Thyroid gland (tissue), 4 donors: ENCODE data around the gene ABHD12. TPM values are rescaled to one million over a fixed set of nuclear protein-coding genes. Genes with fewer than 3 reads are reported as not detected.

ENCODE experiments used
- DNase-seq, 2 donors: peaks; one replicate each; pipeline ENCODE4 v3.0.0-alpha.2; 2019
- H3K27ac ChIP-seq, 3 donors: fragments of 200-600 bp; sonication (generic); 1 replicate in 2 of 3; 2 replicates in 1 of 3; pipeline ENCODE4 v1.5.1; 2016 to 2019; ENCODE audit warnings: mild to moderate bottlenecking in 1 of 3, moderate library complexity in 1 of 3
- H3K27me3 ChIP-seq: fragments of 200-600 bp; sonication (generic); one replicate; pipeline ENCODE4 v1.5.1; 2019
- H3K36me3 ChIP-seq, 2 donors: fragments of 200-600 bp; sonication (generic); one replicate each; pipeline ENCODE4 v1.5.1; 2016 to 2019
- H3K4me1 ChIP-seq, 2 donors: fragments of 200-600 bp; sonication (generic); one replicate each; pipeline ENCODE4 v1.5.1; 2017 to 2019
- H3K4me3 ChIP-seq, 3 donors: fragments of 200-600 bp; sonication (generic); replicated peaks in 1 of 3; 1 replicate in 2 of 3; 2 replicates in 1 of 3; pipeline ENCODE4 v1.5.1; 2016; ENCODE audit warnings: mild to moderate bottlenecking in 1 of 3
- H3K9me3 ChIP-seq: fragments of 200-600 bp; sonication (generic); one replicate; pipeline ENCODE4 v1.5.1; 2017
- POLR2A ChIP-seq, 2 donors: fragments of 450-650 bp; IDR thresholded peaks; one replicate each; pipeline ENCODE4 v1.6.1; 2017; ENCODE audit warnings: antibody characterized with exemption in 2 of 2, mild to moderate bottlenecking in 2 of 2, moderate library complexity in 1 of 2
- WGBS, 2 donors: methylation state at CpG; one replicate each; pipeline ENCODE4 v1.1.5; 2017; 5-methylcytosine and 5-hydroxymethylcytosine counted together
- intact Hi-C: fragments of 100-400 bp; cut with DNase I; formaldehyde crosslinking; loops from one replicate; pipeline ENCODE4 v1.15.1; 2023
- total RNA-seq, 4 donors: library from RNA; depleted of rRNA; stranded (reverse); fragments of >200 nt; gene quantifications; one replicate each; pipeline ENCODE4 v1.2.3, GENCODE V29; 2016
- TF ChIP-seq, protein P1 (sequence below), 6 experiments: fragments of 200-600 bp in 3 of 6; fragments of 450-650 bp in 3 of 6; sonication (generic) in 3 of 6; IDR thresholded peaks; one replicate each; pipeline ENCODE4 v1.5.1; 2016 to 2019; ENCODE audit warnings: antibody characterized with exemption in 6 of 6, mild to moderate bottlenecking in 2 of 6, inconsistent platforms in 1 of 6, moderate library complexity in 1 of 6

ABHD12 gene
- total RNA-seq, 4 donors from 2014 or later = 103 to 212 (median 179) TPM

DNA sequence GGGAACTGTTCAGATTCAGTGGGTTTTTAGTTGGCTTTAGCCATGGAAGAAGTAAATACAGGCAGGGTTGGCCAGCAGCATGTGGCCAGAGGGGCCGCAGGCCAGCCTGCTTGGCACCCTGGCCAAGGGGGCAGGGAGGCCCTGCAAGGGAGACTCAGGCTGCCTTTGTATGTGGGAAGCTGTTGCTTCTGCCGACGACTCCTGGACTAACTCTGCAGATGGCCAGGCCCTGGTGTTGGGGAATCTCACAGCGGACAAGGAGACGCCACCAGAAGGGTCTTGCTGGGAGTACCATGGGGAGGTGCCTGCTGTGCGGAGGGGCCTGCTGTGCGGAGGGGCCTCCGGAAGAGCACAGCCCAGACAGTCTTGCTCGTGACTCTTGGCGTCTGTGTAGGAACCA is 117.6 kb downstream of the ABHD12 start:
- peak in 1 of 2 donors; percentile 0 for DNase-seq
- TF ChIP-seq POLR2A (IDR thresholded peaks at IDR 0.05) = no peak
- TF ChIP-seq, protein P1, sequence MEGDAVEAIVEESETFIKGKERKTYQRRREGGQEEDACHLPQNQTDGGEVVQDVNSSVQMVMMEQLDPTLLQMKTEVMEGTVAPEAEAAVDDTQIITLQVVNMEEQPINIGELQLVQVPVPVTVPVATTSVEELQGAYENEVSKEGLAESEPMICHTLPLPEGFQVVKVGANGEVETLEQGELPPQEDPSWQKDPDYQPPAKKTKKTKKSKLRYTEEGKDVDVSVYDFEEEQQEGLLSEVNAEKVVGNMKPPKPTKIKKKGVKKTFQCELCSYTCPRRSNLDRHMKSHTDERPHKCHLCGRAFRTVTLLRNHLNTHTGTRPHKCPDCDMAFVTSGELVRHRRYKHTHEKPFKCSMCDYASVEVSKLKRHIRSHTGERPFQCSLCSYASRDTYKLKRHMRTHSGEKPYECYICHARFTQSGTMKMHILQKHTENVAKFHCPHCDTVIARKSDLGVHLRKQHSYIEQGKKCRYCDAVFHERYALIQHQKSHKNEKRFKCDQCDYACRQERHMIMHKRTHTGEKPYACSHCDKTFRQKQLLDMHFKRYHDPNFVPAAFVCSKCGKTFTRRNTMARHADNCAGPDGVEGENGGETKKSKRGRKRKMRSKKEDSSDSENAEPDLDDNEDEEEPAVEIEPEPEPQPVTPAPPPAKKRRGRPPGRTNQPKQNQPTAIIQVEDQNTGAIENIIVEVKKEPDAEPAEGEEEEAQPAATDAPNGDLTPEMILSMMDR (IDR thresholded peaks at IDR 0.05) = no peak
- Histone ChIP-seq H3K27me3 (no peaks in the 10 kb centered on the region), H3K4me1 (no peaks in the 10 kb centered on the region), H3K27ac (no peak overlapping the region), H3K9me3 (no peaks in the 10 kb centered on the region), H3K4me3 (no peak overlapping the region), H3K36me3 (peaks cover 56 to 66% of the 10 kb centered on the region in 2 donors)
- intact Hi-C loops = no loop called here
- 82 to 96% methylated on average over 3 to 10 of the region's 10 CpGs for WGBS, 2 donors

DNA sequence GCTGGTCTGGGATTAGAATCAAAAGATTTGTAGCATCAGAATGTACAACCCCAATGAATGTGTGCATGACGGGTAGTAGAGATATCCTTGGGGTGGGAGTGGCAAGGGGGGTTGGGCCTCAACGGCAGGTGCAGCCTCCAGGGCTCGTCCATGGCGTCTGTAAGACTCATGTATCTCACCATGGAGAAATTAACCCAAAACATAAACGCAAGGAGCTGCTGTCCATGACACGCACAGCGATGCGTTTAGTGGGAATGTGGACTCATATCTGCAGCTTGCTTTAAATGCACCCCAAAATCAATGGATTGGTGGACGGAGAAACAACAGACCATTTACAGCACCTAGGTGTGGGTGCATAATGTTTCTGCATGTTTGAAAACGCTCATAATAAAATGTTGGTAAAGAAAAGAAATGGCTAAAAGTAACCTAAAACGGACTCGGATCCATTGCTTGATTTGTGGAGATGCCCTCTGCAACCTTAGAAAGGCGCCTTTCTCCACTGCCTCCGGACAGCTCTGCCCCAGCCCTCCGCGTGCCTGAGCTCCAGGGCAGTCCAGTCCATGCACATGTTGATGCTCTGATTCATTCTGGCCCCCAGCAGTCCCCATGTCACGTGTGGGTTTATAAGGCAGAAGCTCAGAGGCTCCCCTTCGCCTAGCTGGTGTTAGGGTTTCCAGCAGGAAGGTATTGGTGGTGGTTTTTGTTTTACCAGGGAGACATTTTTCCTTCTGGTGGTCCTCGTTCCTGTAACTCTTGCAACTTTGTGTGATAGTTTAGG is 118.2 kb downstream of the ABHD12 start:
- Histone ChIP-seq H3K9me3 (no peaks in the 10 kb centered on the region), H3K4me3 (no peak overlapping the region), H3K27ac (no peak overlapping the region), H3K27me3 (no peaks in the 10 kb centered on the region), H3K4me1 (no peaks in the 10 kb centered on the region), H3K36me3 (peaks cover 54 to 59% of the 10 kb centered on the region in 2 donors)
- 93 to 95% methylated on average over 19 of the region's 19 CpGs for WGBS, 2 donors
- peak in 1 of 2 donors; percentile 1 for DNase-seq
- intact Hi-C loops = no loop called here
- TF ChIP-seq, protein P1 (IDR thresholded peaks at IDR 0.05) = no peak
- no peak for TF ChIP-seq POLR2A (IDR thresholded peaks at IDR 0.05)

DNA sequence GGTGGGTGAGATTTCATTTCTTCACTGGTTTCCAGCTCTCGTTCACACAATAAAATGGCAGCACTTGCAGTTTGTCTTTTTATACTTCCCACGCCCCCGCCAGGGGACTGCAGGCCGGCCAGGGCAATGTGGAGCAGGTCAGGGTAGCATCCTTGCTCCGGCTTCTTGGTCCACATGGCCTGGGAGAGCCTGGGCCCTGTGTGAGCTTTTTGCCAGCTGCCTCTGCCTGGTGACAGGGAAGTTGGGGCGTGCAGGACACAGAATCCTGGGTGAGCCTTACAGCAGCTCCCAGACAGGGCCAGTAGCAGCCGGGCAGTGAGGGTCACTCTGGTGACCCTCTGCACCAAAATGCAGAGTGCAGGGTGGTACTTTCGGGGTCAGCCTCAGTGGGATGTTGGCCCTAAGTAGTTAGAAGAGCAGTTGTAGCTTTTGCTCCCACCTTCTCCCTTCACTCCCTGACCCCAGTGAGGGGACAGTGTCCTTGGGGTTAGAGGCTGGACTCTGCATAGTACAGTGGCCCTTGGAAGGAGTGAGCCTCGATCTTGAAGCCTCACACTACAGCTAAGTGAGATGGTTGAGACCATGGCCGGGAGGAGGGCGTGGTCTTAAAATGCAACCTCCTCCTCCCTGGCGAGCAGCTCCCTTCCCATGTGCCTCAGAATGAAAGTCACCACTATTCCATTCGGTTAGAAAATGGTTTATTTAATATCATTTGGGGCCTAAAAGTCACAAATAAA is 119.0 kb downstream of the ABHD12 start:
- no peak overlapping the region for H3K27ac ChIP-seq

DNA sequence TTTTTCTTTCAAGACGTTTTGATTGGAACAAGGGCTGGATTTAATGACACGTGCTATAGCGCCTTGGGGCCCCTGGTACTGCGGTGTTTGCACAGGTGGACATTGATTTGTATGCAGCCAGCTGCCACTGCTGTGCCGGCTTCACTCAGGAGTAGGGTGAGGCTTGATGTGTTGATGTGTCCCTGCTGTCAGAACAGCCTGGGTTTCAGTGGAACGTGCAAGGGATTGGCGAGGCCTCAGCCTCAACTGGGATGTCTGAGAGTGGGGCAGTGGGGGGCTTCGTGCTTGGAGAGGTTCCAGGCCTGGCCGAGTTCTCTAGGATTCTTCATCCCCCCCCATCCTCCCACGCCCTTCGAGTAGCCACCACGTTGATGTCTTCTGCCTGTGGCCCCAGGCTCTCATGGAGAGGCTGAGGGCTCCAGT is 119.8 kb downstream of the ABHD12 start:
- H3K36me3 ChIP-seq = peaks cover 48 to 51% of the 10 kb centered on the region in 2 donors
- H3K27ac ChIP-seq = no peak overlapping the region
- WGBS, 2 donors = 92 to 93% methylated on average over 12 of the region's 12 CpGs
- no peaks in the 10 kb centered on the region for H3K9me3 ChIP-seq
- H3K27me3 ChIP-seq = no peaks in the 10 kb centered on the region
- H3K4me1 ChIP-seq = no peaks in the 10 kb centered on the region
- no peak for TF ChIP-seq POLR2A (IDR thresholded peaks at IDR 0.05)
- TF ChIP-seq, protein P1 (IDR thresholded peaks at IDR 0.05) = no peak
- peak; percentile 0 to 2 for DNase-seq
- H3K4me3 ChIP-seq = no peak overlapping the region
- intact Hi-C loops = no loop called here

More for the DNA sequence above, 119.0 kb downstream of the ABHD12 start:
- H3K4me1 ChIP-seq = no peaks in the 10 kb centered on the region
- peak; percentile 0 to 1 for DNase-seq
- TF ChIP-seq, protein P1 (IDR thresholded peaks at IDR 0.05) = no peak
- no peak for TF ChIP-seq POLR2A (IDR thresholded peaks at IDR 0.05)
- H3K36me3 ChIP-seq = peaks cover 48 to 52% of the 10 kb centered on the region in 2 donors
- intact Hi-C loops = no loop called here
- no peak overlapping the region for H3K4me3 ChIP-seq
- H3K9me3 ChIP-seq = no peaks in the 10 kb centered on the region
- 92 to 98% methylated on average over 12 to 13 of the region's 13 CpGs for WGBS, 2 donors
- H3K27me3 ChIP-seq = no peaks in the 10 kb centered on the region

DNA sequence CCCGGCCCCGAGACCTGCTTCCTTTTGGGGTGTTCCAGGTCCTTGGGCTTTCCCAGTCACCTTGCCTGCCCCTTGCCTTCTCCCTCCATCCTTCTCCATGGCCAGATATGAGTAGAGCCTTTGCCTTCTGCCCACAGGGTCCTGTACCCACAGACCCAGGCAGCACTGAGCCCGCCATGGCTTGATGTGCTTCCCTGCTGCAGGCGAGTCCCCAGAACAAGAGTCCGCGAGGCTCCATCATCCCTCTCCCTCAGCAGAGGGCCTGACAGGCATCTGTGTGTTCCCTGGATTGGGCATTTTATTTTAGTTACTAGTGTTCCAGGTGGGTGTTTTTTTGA is 120.8 kb downstream of the ABHD12 start:
- H3K27me3 ChIP-seq = no peaks in the 10 kb centered on the region
- TF ChIP-seq, protein P1 (IDR thresholded peaks at IDR 0.05) = no peak
- TF ChIP-seq POLR2A (IDR thresholded peaks at IDR 0.05) = no peak
- no peak for DNase-seq
- no peak overlapping the region for H3K4me3 ChIP-seq
- no peaks in the 10 kb centered on the region for H3K4me1 ChIP-seq
- H3K9me3 ChIP-seq = no peaks in the 10 kb centered on the region
- WGBS, 2 donors = 98% methylated on average over 6 of the region's 6 CpGs
- intact Hi-C loops = no loop called here
- H3K27ac ChIP-seq = no peak overlapping the region
- peaks cover 42 to 46% of the 10 kb centered on the region in 2 donors for H3K36me3 ChIP-seq
